Mucosa of descending colon (tissue), 3 donors: ENCODE results near the gene AP1B1. TPM values are rescaled to one million over a fixed set of nuclear protein-coding genes. Genes with fewer than 3 reads are reported as not detected.

Source experiments
- ATAC-seq: fragments of 200-7000 bp; cut with Tn5 transposase; one replicate; pipeline ENCODE4 v1.9.1; 2020; ENCODE audit warnings: mild to moderate bottlenecking, moderate library complexity
- DNase-seq, 3 donors: peaks; one replicate each; pipeline ENCODE4 v3.0.0-alpha.2; 2020
- H3K36me3 ChIP-seq: fragments of 200-600 bp; one replicate; pipeline ENCODE4 v1.8.0; 2021; ENCODE audit warnings: low read depth, mild to moderate bottlenecking
- H3K4me1 ChIP-seq: fragments of 200-600 bp; one replicate; pipeline ENCODE4 v1.8.0; 2021; ENCODE audit warnings: low read depth, mild to moderate bottlenecking
- H3K4me3 ChIP-seq: fragments of 200-600 bp; one replicate; pipeline ENCODE4 v1.8.0; 2021; ENCODE audit warnings: mild to moderate bottlenecking
- H3K9me3 ChIP-seq: fragments of 200-600 bp; one replicate; pipeline ENCODE4 v1.8.0; 2021; ENCODE audit warnings: mild to moderate bottlenecking
- intact Hi-C, 2 donors: fragments of 100-400 bp; cut with DNase I in 1 of 2; cut with micrococcal nuclease in 1 of 2; formaldehyde crosslinking; loops; one replicate each; pipeline versions ENCODE4 v1.11.0 to v1.11.1; 2022; cut with DNase I, micrococcal nuclease
- total RNA-seq, 3 donors: library from RNA; stranded (reverse); fragmentation: NEBNext Ultra II Directional in 2 of 3; extraction: Animal tissue kit (Norgen Biotek cat#: 25700) in 2 of 3; gene quantifications; one replicate each; pipeline versions ENCODE4 v1.2.1 to v1.2.4, GENCODE V29; 2021 to 2023
- TF ChIP-seq, protein P1 (sequence below): fragments of 200-600 bp; IDR thresholded peaks from one replicate; pipeline ENCODE4 v1.8.0; 2022; ENCODE audit warnings: antibody characterized with exemption, mild to moderate bottlenecking
- donor health status: DM: no; HTN: no; CAD: no; lungs with moderate emphysema.
- donor health status: DM: no; HTN: no; CAD: no.
- donor health status: DM: no; HTN: yes; CAD: no.

The AP1B1 gene
- total RNA-seq, 3 donors from 2014 or later = 74.4 to 105 (median 88.8) TPM

DNA sequence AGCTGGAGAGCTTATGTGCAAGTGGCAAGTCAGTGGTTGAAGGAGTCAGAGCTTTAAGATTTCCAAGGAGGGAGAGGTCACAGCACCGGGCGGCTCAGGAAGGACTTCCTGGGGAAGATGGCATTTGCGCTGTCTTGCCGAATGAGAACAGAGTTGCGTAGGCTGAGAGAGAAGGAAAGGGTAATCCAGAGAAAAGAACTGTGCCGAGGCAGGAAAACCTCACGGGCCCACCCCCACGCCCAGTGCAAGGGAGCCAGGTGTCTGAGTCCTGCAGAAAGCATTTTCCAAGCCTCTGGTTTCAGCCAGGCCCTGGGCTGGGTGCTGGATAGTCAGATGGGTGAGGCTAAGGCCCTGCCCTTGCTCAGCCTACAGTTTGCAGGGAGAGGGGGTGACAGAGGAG, 3.2 kb upstream of the AP1B1 start:
- Histone ChIP-seq H3K4me3 (no peak overlapping the region), H3K36me3 (no peaks in the 10 kb centered on the region), H3K4me1 (peaks cover 11% of the 10 kb centered on the region), H3K9me3 (no peaks in the 10 kb centered on the region)
- intact Hi-C loops = loop anchor here in 1 of 2 donors (10.0 kb wide), 1 partner anchor 133 kb away; no protein-coding TSS in a partner anchor
- DNase-seq (no peak), ATAC-seq (no peak)
- TF ChIP-seq, protein P1, sequence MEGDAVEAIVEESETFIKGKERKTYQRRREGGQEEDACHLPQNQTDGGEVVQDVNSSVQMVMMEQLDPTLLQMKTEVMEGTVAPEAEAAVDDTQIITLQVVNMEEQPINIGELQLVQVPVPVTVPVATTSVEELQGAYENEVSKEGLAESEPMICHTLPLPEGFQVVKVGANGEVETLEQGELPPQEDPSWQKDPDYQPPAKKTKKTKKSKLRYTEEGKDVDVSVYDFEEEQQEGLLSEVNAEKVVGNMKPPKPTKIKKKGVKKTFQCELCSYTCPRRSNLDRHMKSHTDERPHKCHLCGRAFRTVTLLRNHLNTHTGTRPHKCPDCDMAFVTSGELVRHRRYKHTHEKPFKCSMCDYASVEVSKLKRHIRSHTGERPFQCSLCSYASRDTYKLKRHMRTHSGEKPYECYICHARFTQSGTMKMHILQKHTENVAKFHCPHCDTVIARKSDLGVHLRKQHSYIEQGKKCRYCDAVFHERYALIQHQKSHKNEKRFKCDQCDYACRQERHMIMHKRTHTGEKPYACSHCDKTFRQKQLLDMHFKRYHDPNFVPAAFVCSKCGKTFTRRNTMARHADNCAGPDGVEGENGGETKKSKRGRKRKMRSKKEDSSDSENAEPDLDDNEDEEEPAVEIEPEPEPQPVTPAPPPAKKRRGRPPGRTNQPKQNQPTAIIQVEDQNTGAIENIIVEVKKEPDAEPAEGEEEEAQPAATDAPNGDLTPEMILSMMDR = no peak

DNA sequence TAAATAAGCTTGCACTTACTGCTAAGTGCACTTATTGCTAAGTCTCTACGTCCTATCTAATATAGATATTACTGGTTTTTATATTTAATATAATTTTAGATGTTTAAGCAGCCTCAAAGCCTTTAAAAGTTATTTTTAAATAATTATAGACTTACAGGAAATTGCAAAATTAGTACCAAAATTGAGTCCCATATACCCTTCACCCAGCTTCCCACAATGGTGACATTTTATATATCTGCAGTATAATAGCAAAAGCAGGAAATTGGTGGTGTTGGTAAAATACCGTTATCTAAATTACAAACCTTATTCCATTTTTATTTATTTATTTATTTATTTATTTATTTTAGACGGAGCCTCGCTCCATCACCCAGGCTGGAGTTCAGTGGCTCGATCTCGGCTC, 1.9 kb upstream of the AP1B1 start:
- H3K4me3 ChIP-seq = no peak overlapping the region
- no peak for ATAC-seq
- no peaks in the 10 kb centered on the region for H3K9me3 ChIP-seq
- DNase-seq = no peak
- intact Hi-C loops = loop anchor here in 1 of 2 donors (10.0 kb wide), 1 partner anchor 135 kb away; no protein-coding TSS in a partner anchor
- TF ChIP-seq, protein P1 = no peak
- H3K36me3 ChIP-seq = no peaks in the 10 kb centered on the region
- H3K4me1 ChIP-seq = peaks cover 22% of the 10 kb centered on the region

DNA sequence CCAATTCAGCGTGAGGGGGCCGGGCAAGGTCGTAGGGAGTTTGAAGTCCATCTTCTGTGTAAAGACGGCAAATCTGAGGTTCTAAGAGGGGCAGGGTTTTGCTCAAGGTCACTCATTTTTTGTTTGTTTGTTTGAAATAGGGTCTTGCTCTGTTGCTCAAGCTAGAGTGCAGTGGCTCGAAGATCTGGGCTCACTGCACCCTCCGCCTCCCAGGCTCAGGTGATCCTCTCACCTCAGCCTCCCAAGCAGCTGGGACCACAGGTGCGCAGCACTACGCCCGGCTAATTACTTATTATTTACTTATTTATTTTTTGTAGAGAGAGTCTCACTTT, 355 bp upstream of the AP1B1 start:
- intact Hi-C loops = no loop called here
- Histone ChIP-seq H3K9me3 (no peaks in the 10 kb centered on the region), H3K4me1 (peaks cover 31% of the 10 kb centered on the region), H3K4me3 (peak overlapping the region; percentile 60), H3K36me3 (no peaks in the 10 kb centered on the region)
- TF ChIP-seq, protein P1 = no peak
- DNase-seq (no peak), ATAC-seq (no peak)

DNA sequence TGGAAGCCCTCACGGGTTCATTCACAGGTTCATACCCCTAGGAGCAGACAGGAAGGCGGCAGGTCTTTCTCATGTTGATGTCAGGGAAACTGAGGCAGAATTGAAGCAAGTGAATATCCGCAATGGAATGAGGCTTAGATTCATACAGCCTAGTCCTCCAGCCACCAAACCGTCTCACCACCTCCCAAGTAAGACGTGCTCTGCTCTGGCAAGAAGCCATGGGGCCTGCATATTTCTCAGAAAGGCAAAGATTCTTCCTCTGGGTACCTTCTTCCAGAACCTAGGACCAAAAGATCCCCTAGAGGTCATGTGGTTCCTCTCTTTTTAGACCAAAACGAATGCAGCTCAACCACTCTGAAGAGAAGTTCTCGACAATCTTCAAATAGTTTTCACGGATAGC, 1.7 kb downstream of the AP1B1 start:
- ATAC-seq = no peak
- no peaks in the 10 kb centered on the region for H3K36me3 ChIP-seq
- no peaks in the 10 kb centered on the region for H3K9me3 ChIP-seq
- TF ChIP-seq, protein P1 = no peak
- no peak overlapping the region for H3K4me3 ChIP-seq
- intact Hi-C loops = no loop called here
- peaks cover 50% of the 10 kb centered on the region for H3K4me1 ChIP-seq
- no peak for DNase-seq

DNA sequence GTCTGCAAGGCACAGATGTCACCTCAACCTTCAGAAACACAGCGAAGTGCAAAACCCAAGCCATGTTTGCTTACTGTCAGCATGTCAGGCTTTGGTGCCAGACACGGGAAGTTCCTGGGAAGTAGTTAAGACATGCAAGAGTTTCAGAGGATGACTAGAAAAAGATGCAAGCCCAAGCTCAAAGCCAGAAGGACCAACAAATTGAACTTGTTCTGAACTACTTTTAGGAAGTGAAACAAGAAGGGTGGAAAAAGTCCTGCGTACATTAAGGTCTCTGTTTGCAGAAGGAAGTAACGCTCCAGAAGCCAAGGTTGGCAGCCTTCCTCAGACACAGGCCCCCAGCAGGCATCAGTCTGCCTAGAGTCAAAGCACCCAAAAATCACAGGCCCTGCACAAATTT, 2.6 kb downstream of the AP1B1 start:
- peaks cover 50% of the 10 kb centered on the region for H3K4me1 ChIP-seq
- no peak for DNase-seq

More for the DNA sequence above, 2.6 kb downstream of the AP1B1 start:
- H3K36me3 ChIP-seq = no peaks in the 10 kb centered on the region
- no peak overlapping the region for H3K4me3 ChIP-seq
- no peaks in the 10 kb centered on the region for H3K9me3 ChIP-seq
- no peak for ATAC-seq
- TF ChIP-seq, protein P1 = no peak
- intact Hi-C loops = no loop called here
